GM18498 (cell line): Measurements from ENCODE around the gene NALCN.

Source experiments
- ATAC-seq: cut with Tn5 transposase; IDR thresholded peaks from one replicate; pipeline ENCODE4 v1.9.1; 2021; ENCODE audit warnings: mild to moderate bottlenecking, moderate library complexity; ENCODE audit not compliant: unreplicated experiment

The NALCN gene

GRCh38 chr13:101291646-101292515 lies 124.4 kb downstream of the NALCN start:
- no peak for ATAC-seq

GRCh38 chr13:101291206-101291605 lies 125.1 kb downstream of the NALCN start:
- no peak for ATAC-seq

GRCh38 chr13:101289764-101290163 lies 126.5 kb downstream of the NALCN start:
- ATAC-seq: no peak

- ATAC-seq: no peak
Observed at GRCh38 chr13:101283782-101284181, 132.5 kb downstream of the NALCN start.

GRCh38 chr13:101272886-101273285 lies 143.4 kb downstream of the NALCN start:
- no peak for ATAC-seq

GRCh38 chr13:101271681-101272245 lies 144.5 kb downstream of the NALCN start:
- no peak for ATAC-seq

- ATAC-seq: no peak
Observed at GRCh38 chr13:101267656-101268055, 148.7 kb downstream of the NALCN start.

GRCh38 chr13:101265934-101266333 lies 150.4 kb downstream of the NALCN start:
- ATAC-seq: no peak

- ATAC-seq: no peak
Observed at GRCh38 chr13:101264931-101265330, 151.4 kb downstream of the NALCN start.

- peak; percentile 71 for ATAC-seq
Observed at GRCh38 chr13:101262306-101262705, 154.0 kb downstream of the NALCN start.

- ATAC-seq: no peak
Observed at GRCh38 chr13:101258509-101258908, 157.8 kb downstream of the NALCN start.

- peak; percentile 96 for ATAC-seq
Observed at GRCh38 chr13:101258071-101258470, 158.2 kb downstream of the NALCN start.

- ATAC-seq: no peak
Observed at GRCh38 chr13:101248739-101249514, 167.4 kb downstream of the NALCN start.

GRCh38 chr13:101242720-101243119 lies 173.6 kb downstream of the NALCN start:
- ATAC-seq: no peak

- no peak for ATAC-seq
Observed at GRCh38 chr13:101238555-101238954, 177.8 kb downstream of the NALCN start.

GRCh38 chr13:101231751-101232428 lies 184.4 kb downstream of the NALCN start:
- no peak for ATAC-seq

GRCh38 chr13:101230271-101230890 lies 185.9 kb downstream of the NALCN start:
- no peak for ATAC-seq

- ATAC-seq: no peak
Observed at GRCh38 chr13:101219609-101220265, 196.6 kb downstream of the NALCN start.

- ATAC-seq: no peak
Observed at GRCh38 chr13:101218484-101218883, 197.8 kb downstream of the NALCN start.

GRCh38 chr13:101217086-101217485 lies 199.2 kb downstream of the NALCN start:
- no peak for ATAC-seq
